Lung (tissue), 12 donors: ENCODE measurements around the gene POMT2. TPM values are rescaled to one million over a fixed set of nuclear protein-coding genes. Genes with fewer than 3 reads are reported as not detected.
A peak's percentile ranks its signal among the peaks of the same experiment; 100 is the strongest.
"Not testable (repeated sequence)": the region's sequence is repeated elsewhere in the genome, so short reads cannot be mapped to it uniquely, and the experiment has no call there.

Experiments used
- ATAC-seq: fragments of 200-7000 bp; cut with Tn5 transposase; one replicate; pipeline ENCODE4 v1.9.1; 2020; ENCODE audit warnings: moderate number of reproducible peaks; ENCODE audit not compliant: insufficient read depth, low FRiP score
- DNase-seq, 3 donors: peaks; one replicate each; pipeline ENCODE4 v3.0.0-alpha.2; 2013 to 2017
- H3K27ac ChIP-seq, 2 donors: one replicate each; pipeline ENCODE4 v1.5.1; 2013; ENCODE audit warnings: mild to moderate bottlenecking in 2 of 2, moderate library complexity in 2 of 2, control low read depth in 1 of 2, inconsistent platforms in 1 of 2, low read depth in 1 of 2, low read length in 1 of 2
- H3K27me3 ChIP-seq, 3 donors: one replicate each; pipeline ENCODE4 v1.5.1; 2013; ENCODE audit warnings: low read length in 2 of 3; ENCODE audit not compliant: control insufficient read depth in 3 of 3, insufficient read depth in 3 of 3
- H3K36me3 ChIP-seq, 4 donors: one replicate each; pipeline ENCODE4 v1.5.1; 2013; ENCODE audit warnings: low read length in 4 of 4, mild to moderate bottlenecking in 1 of 4, moderate library complexity in 1 of 4; ENCODE audit not compliant: control insufficient read depth in 4 of 4, insufficient read depth in 4 of 4
- H3K4me1 ChIP-seq, 5 donors: one replicate each; pipeline ENCODE4 v1.5.1; 2013; ENCODE audit warnings: low read length in 5 of 5, mild to moderate bottlenecking in 2 of 5, moderate library complexity in 1 of 5; ENCODE audit not compliant: control insufficient read depth in 5 of 5, insufficient read depth in 5 of 5
- H3K4me3 ChIP-seq: one replicate; pipeline ENCODE4 v1.5.1; 2013; ENCODE audit warnings: mild to moderate bottlenecking, control low read depth, moderate library complexity
- H3K9ac ChIP-seq, 2 donors: one replicate each; pipeline ENCODE4 v1.5.1; 2013; ENCODE audit warnings: low read length in 2 of 2, control low read depth in 1 of 2; ENCODE audit not compliant: insufficient read depth in 1 of 2
- H3K9me3 ChIP-seq, 4 donors: one replicate each; pipeline ENCODE4 v1.5.1; 2013; ENCODE audit warnings: low read length in 3 of 4, mild to moderate bottlenecking in 1 of 4, moderate library complexity in 1 of 4; ENCODE audit not compliant: control insufficient read depth in 4 of 4, insufficient read depth in 3 of 4
- WGBS, 2 donors: extraction: QIAGEN DNeasy Blood & Tissue Kit; methylation state at CpG; one replicate each; pipeline ENCODE4 v1.1.7; 2013; 5-methylcytosine and 5-hydroxymethylcytosine counted together
- polyA plus RNA-seq, 2 donors: library from polyadenylated mRNA; stranded (reverse); fragments of 200-250 nt; gene quantifications; one replicate each; pipeline ENCODE4 v1.2.1, GENCODE V29; 2013
- total RNA-seq, 2 donors: library from RNA; depleted of rRNA in 1 of 2; stranded (reverse); fragments of >200 nt in 1 of 2; gene quantifications; one replicate each; pipeline ENCODE4 v1.2.1, GENCODE V29; 2014 to 2021
- TF ChIP-seq, protein P1 (sequence below): IDR thresholded peaks from 2 replicates; pipeline ENCODE4 v1.5.1; 2012; ENCODE audit warnings: mild to moderate bottlenecking; ENCODE audit errors: control extremely low read depth, extremely low read depth
- donor health status: control.
- donor health status: control.
- donor health status: Bipolar disorder and iron deficiency.
- donor health status: healthy.
- donor health status: DM: yes; HTN: yes; CAD: no.

The POMT2 gene
- total and polyA plus RNA-seq, 4 donors = 10.0 to 43.1 (median 14.2) TPM

DNA sequence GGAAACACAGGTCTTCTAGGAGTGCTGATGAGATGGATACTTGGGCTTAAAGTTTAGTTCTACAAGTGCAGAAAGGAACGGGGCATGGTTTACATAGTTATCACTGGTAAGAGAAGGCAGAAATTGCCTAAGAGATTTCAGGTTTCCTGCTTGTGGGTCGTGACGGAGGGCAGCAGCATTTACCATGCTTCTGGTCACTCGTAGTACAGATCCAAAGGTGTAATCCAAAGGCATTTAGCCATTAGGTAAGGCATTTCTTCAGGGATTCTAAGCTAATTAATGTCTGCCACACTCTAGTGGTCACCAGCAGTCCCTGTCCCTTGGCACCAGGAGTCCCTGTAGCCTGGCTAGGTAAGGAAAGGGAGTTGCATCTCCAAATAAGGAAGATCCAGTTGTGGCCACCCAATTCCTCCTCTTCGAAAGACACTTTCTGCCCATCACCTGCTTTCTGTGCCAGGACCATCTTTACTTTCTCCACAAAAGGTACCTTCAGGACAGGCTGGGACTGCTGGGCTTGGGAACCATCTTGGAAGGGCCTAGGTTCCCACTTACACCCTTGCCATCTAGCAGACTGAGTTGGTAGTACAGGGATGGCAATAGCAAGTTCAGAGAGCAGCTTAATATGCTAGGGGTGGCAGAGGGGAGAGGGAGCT is 1.7 kb upstream of the POMT2 start:
- peaks cover 0 to 20% (median 7%) of the 10 kb centered on the region in 5 donors for H3K4me1 ChIP-seq
- 25 to 51% methylated on average over 5 of the region's 5 CpGs for WGBS, 2 donors
- peaks cover 0 to 2% (median under 1%) of the 10 kb centered on the region in 4 donors for H3K36me3 ChIP-seq
- peak overlapping the region; percentile 54 to 82 for H3K9ac ChIP-seq
- ATAC-seq (no peak), DNase-seq (no peak)
- TF ChIP-seq, protein P1, sequence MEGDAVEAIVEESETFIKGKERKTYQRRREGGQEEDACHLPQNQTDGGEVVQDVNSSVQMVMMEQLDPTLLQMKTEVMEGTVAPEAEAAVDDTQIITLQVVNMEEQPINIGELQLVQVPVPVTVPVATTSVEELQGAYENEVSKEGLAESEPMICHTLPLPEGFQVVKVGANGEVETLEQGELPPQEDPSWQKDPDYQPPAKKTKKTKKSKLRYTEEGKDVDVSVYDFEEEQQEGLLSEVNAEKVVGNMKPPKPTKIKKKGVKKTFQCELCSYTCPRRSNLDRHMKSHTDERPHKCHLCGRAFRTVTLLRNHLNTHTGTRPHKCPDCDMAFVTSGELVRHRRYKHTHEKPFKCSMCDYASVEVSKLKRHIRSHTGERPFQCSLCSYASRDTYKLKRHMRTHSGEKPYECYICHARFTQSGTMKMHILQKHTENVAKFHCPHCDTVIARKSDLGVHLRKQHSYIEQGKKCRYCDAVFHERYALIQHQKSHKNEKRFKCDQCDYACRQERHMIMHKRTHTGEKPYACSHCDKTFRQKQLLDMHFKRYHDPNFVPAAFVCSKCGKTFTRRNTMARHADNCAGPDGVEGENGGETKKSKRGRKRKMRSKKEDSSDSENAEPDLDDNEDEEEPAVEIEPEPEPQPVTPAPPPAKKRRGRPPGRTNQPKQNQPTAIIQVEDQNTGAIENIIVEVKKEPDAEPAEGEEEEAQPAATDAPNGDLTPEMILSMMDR = no peak
- no peaks in the 10 kb centered on the region for H3K27me3 ChIP-seq
- no peak overlapping the region for H3K27ac ChIP-seq
- H3K4me3 ChIP-seq = no peak overlapping the region
- H3K9me3 ChIP-seq = no peaks in the 10 kb centered on the region

DNA sequence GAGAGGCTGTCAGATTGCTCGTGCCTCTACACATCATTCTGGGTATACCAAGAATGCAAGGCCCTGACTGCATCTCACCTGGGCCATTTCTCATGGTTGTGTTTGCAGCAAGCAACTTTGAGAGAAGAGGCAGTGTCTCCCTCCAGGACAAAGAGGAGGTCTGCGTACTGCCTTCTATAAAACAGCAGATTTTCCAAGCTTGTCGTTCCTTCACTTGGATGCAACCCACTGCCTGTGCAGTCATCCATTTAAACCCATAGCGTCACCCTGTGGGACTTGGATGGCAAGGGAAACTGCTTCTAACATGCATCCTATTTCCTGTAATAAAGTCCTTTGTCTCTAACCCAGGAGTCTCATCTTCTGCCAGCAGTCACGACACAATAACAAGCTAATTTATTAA is 1.3 kb downstream of the POMT2 start:
- 65 to 78% methylated on average over 5 of the region's 5 CpGs for WGBS, 2 donors
- Histone ChIP-seq H3K9ac (no peak overlapping the region), H3K27ac (no peak overlapping the region), H3K27me3 (no peaks in the 10 kb centered on the region), H3K4me3 (no peak overlapping the region), H3K36me3 (peaks cover 0 to 2% (median 0%) of the 10 kb centered on the region in 4 donors), H3K9me3 (no peaks in the 10 kb centered on the region), H3K4me1 (peaks cover 0 to 33% (median 10%) of the 10 kb centered on the region in 5 donors)
- ATAC-seq (no peak), DNase-seq (no peak)
- TF ChIP-seq, protein P1 = no peak

DNA sequence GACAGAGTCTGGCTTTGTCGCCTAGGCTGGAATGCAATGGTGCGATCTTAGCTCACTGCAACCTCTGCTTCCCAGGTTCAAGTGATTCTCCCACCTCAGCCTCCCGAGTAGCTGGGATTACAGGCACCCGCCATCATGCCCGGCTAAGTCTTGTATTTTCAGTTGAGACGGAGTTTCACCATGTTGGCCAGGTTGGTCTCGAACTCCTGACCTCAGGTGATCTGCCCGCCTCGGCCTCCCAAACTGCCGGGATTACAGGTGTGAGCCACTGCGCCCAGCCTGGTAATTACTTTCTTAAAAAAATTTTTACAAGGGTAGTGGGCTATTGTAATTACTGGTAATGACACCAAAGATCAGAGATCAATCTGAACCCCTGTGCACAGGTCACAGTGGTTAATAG is 1.9 kb downstream of the POMT2 start:
- H3K27ac ChIP-seq, H3K9ac ChIP-seq, ATAC-seq, H3K9me3 ChIP-seq, H3K36me3 ChIP-seq, DNase-seq, H3K27me3 ChIP-seq, H3K4me3 ChIP-seq: not testable (repeated sequence)
- H3K4me1 ChIP-seq = peaks cover 0 to 39% (median 11%) of the 10 kb centered on the region in 5 donors
- WGBS, 2 donors = 96 to 98% methylated on average over 11 of the region's 11 CpGs

GRCh38 chr14:77318006-77318553 is 2.6 kb downstream of the POMT2 start:
- Histone ChIP-seq H3K4me1 (peaks cover 0 to 39% (median 11%) of the 10 kb centered on the region in 5 donors), H3K36me3 (peaks cover 0 to 2% (median 0%) of the 10 kb centered on the region in 4 donors), H3K27ac (no peak overlapping the region), H3K9ac (no peak overlapping the region), H3K4me3 (no peak overlapping the region), H3K27me3 (no peaks in the 10 kb centered on the region), H3K9me3 (no peaks in the 10 kb centered on the region)
- no peak for ATAC-seq
- no peak for DNase-seq
- WGBS, 2 donors = 83 to 87% methylated on average over 5 of the region's 5 CpGs
- TF ChIP-seq, protein P1 = no peak
